Epithelial cell of esophagus (primary cell): ENCODE data around the gene XIRP2.

Experiments used
- DNase-seq: peaks from one replicate; pipeline ENCODE4 v3.0.0; 2010; ENCODE audit warnings: low read depth
- H3K4me3 ChIP-seq: 2 replicates; pipeline ENCODE4 v1.5.1; 2011; ENCODE audit warnings: mild to moderate bottlenecking, low read length, control low read depth
- CTCF ChIP-seq: IDR thresholded peaks from 2 replicates; pipeline ENCODE4 v1.5.1; 2011; ENCODE audit warnings: low read depth, mild to moderate bottlenecking, low read length, control low read depth, inconsistent platforms; ENCODE audit not compliant: insufficient read depth; ENCODE audit errors: missing control alignments

The XIRP2 gene

GRCh38 chr2:167240671-167241070 is 352.4 kb downstream of the XIRP2 start:
- TF ChIP-seq CTCF, result no peak
- peak; percentile 5 for DNase-seq
- H3K4me3 ChIP-seq, result no peak overlapping the region

- DNase-seq, result no peak
- no peak for TF ChIP-seq CTCF
- H3K4me3 ChIP-seq, result no peak overlapping the region
These were observed 360.9 kb downstream of the XIRP2 start for GRCh38 chr2:167249197-167249596.

GRCh38 chr2:167253025-167253424 is 364.7 kb downstream of the XIRP2 start:
- DNase-seq, result peak; percentile 15
- H3K4me3 ChIP-seq, result no peak overlapping the region
- no peak for TF ChIP-seq CTCF

GRCh38 chr2:167254721-167255120 is 366.4 kb downstream of the XIRP2 start:
- no peak for TF ChIP-seq CTCF
- DNase-seq, result no peak
- no peak overlapping the region for H3K4me3 ChIP-seq

GRCh38 chr2:167258712-167259111 is 370.4 kb downstream of the XIRP2 start:
- DNase-seq, result no peak
- no peak overlapping the region for H3K4me3 ChIP-seq
- TF ChIP-seq CTCF, result no peak

- TF ChIP-seq CTCF, result peak; percentile 51
- peak; percentile 42 for DNase-seq
These were observed 376.1 kb downstream of the XIRP2 start for GRCh38 chr2:167264380-167264779.

GRCh38 chr2:167265004-167265403 is 376.7 kb downstream of the XIRP2 start:
- H3K4me3 ChIP-seq, result no peak overlapping the region
- no peak for TF ChIP-seq CTCF

More at GRCh38 chr2:167264380-167264779, 376.1 kb downstream of the XIRP2 start:
- no peak overlapping the region for H3K4me3 ChIP-seq

More at GRCh38 chr2:167265004-167265403, 376.7 kb downstream of the XIRP2 start:
- DNase-seq, result no peak
